GM19035 (cell line): ENCODE results near the gene EFS.
"Not testable (repeated sequence)": the region's sequence is repeated elsewhere in the genome, so short reads cannot be mapped to it uniquely, and the experiment has no call there.

ENCODE experiments used
- ATAC-seq: cut with Tn5 transposase; IDR thresholded peaks from one replicate; pipeline ENCODE4 v1.9.1; 2021; ENCODE audit not compliant: unreplicated experiment

Gene EFS

DNA sequence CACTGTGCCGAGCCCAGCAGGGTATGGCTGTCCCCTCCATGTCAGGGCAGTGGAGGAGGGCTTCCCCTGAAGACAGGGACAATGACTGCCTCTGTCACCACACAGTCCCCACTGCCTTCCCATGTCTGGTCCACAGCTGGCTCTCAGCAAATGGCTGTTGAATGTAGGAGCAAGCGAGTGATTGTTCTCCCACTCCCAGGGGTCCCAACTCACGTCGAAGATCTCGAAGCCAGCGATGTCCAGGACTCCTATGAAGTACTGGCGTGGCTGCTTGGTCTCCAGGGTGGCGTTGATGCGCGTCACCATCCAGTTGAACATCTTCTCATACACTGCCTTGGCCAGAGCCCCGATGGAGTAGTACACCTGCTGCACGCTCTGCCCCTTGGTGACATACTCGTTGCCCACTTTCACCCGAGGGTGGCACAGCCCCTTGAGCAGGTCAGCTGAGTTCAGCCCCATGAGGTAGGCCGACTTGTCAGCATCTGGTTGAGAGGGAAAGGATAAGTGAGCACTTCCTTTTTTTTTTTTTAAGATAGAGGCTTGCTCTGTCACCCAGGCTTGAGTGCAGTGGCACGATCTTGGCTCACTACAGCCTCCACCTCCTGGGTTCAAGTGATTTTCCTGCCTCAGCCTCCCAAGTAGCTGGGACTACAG, 35.7 kb upstream of the EFS start:
- not testable (repeated sequence) for ATAC-seq

DNA sequence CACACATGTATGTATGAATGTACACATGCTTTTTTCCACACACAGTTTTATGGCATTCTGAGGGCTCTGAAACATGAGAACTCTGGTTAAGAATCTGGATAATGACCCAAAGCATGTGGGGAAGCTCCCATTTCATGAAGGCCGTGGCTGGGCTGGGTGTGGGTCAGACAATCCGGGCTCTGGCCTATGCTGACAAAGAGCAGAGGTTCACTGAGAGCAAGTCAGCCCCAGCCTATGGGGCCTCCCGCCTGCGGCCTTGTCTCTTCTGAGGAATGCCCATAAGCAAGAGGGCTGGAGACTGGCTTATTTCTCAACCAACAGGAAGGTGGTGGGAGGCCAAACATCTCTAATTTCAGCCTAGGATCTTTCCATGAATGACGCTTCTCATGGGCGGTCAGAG, 34.6 kb upstream of the EFS start:
- no peak for ATAC-seq

DNA sequence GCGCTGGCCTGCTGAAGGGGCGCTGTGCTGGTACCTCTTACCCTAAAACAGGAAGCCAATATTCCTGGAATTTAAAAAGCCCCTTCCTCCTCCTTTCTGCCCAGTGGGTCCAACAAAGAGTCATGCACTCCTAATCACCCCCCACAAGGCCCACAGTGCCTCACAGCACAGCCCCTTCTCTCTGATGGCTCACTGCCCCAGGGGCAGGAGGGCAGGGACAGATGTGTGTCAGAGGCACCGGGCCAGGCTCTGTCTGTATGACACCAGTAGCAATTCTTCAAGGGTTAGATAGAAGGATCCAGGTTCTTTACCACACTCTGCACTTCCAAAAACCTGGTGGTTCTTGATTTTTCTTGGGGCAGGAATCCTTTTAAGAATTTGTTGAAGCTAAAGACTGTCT, 34.2 kb upstream of the EFS start:
- no peak for ATAC-seq

DNA sequence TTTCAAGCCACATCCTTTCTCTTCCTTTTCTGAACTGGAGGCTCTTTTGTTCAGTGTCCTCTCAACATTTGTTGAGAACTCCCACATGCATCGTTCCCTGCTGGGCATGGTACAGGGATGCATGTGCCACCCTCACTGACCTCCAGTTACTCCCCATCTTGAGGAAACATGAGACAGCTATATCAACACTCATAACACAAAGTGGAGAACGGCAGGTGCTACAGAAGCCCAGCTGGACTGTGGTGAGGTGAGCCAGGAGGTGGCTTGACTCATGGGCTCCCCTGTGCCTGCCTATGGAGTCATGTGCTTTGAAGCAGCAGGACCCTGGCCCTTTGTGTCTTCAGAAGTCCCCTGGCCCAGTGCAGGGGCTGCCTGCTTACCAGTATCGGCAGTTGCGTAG, 33.4 kb upstream of the EFS start:
- ATAC-seq = no peak

DNA sequence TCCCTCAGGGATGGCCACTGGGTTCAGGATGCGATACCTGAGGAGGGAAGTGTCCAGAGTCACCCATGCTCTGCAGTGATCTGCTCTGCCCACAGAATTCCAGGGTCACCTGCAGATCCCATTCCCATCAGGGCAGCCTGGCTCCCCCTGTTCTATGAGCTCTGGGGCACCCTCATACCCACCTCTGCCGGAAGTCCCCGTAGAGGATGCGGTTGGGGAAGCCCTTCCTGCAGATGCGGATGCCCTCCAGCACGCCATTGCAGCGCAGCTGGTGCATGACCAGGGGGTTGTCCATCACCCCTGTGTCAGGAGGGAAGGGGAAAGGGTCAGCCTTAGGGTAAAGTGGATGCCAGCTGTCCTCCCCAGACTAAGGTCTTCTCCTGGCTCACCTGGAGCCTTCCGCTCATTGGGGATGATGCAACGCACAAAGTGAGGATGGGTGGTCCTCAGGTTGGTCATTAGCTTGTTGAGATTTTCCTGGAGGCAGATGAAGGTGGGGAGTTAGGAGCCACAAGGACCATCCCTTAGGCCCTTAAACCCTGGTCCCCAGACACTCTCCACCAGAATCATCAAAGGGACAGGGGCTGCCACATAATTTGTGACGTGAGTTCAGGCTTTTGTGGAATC, 31.9 kb upstream of the EFS start:
- no peak for ATAC-seq

DNA sequence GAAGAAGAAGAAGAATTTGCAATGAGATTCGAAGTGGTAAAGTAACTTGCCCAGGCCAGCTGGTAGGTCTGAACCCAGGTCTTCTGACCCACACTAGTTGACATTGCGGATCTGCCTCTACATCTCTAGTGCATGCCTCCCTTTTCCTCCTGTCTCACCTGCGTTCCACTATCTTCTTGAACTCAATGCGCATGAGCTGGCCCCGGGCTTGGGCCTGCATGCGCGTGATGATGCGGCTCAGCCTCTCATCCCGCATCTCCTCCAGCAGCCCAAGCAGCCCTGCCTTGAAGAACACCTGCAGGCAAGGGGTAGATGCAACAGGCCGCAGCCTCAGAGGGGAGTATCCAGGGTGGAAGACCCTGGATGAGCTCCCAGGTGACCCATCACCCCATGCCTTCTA, 31.2 kb upstream of the EFS start:
- ATAC-seq = no peak

DNA sequence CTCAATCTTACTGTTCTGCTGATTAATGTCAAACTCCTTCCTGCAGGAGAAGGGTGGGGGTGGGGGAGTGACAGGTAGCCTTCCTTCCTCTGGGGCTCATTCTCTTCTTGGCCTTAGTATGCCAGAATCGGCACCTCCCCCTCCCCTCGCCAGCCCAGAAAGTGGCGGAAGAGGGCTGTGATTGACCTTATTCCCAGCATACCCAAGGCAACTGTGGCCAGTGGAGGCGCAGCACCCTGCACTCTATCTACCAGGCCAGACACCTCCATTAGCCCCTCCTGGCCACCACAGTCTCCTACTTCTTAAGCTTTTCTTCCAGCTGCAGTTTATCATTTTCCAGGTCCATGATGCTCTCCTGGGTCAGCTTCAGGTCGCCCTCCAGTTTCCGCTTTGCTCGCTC, 27.6 kb upstream of the EFS start:
- ATAC-seq = no peak

DNA sequence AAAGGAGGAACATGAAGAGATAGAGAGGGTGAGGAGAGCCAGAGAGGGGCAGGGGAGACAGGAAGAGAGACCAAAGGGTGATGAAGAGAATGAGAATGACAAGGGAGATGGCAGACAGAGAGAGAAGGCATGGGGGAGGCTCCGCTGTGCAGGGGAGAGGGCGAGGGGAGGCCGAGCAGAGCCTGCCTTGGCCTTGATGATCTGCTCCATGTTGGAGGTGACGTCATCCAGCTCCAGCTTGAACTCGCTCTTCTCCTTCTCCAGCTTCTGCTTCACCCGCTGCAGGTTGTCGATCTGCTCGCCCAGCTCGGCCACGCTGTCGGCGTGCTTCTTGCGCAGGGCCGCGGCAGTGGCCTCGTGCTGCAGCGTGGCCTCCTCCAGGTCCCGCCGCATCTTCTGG, 24.9 kb upstream of the EFS start:
- ATAC-seq = not testable (repeated sequence)

DNA sequence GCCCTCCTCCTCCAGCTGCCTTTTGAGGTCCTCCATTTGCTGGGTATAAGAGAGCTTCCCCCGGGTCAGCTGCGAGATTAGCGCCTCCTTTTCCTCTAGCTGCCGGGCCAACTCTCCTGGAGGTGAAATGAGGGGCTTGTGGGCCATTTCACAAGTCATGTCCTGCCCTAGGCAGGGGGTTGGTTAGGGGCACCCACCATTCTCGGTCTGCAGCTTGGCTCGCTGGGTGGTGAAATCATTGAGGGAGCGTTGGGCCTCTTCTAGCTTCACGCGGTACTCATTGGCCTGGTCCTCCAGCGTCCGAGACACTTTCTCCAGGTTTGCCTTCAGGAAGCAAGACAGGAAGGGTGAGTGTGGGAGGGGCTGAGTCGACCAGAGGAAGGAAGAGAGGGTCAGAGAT, 24.4 kb upstream of the EFS start:
- no peak for ATAC-seq

DNA sequence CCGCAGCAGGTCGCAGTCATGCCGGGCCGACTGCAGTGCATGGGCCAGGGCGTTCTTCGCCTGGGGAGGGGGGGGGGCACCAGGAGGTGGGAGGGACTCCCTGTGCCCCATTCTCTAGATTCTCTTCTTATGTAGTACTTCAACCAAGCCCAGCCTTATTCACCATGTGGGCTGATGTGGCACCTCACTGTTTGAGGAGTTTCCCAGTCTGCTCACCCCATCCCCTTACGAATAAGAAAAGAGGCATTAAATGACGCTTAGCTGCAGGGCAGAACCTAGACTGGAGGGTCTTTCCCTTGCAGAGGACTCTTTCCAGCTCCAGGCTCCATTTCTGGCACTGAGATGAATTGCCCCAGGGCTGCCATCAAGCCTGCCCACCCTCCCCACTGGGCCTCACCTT, 24.0 kb upstream of the EFS start:
- no peak for ATAC-seq

DNA sequence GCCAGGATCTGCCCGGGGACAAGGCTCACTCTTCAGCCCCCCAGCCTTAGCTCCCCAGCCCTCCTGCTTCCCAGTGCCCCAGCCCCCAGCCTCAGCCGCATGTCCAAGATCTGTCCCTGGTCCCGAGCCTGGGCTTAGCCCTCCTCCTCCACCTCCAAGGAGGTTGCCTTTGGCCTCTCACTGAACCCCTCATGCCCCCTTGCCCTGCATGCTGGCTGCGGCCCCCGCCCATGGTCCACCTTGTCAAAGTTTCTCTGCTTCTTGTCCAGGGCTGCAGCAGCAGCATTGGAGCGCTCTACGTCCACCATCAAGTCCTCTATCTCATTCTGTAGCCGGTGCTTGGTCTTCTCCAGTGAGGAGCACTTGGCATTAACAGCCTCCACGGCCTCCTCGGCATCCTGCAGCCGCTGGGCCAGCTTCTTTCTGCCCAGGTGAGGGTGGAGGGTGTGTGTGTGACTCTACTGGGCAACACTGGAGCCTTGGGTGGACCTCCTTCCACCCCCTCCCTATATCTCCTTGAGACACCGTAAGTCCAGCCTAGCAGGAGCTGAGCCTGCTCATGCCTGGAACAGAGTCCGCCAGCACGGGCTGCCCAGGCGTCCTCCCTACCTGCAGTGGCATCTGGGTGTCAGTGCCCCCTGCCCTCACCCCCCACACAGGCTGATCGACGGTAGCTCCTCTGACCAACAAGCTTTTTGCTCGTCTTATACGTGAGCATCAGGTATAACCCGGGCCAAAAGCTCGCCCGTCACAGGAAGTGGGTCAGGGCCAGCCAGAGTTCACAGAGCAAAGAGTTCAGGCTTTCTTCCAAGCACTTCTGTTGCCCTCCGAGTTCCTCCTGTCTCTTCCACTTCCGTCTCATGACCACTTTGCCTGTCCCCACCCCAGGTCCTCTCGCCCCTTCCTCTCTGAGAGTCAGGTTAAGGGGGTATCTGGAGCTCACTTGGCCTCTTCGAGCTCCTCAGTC, 23.2 kb upstream of the EFS start:
- ATAC-seq = no peak

DNA sequence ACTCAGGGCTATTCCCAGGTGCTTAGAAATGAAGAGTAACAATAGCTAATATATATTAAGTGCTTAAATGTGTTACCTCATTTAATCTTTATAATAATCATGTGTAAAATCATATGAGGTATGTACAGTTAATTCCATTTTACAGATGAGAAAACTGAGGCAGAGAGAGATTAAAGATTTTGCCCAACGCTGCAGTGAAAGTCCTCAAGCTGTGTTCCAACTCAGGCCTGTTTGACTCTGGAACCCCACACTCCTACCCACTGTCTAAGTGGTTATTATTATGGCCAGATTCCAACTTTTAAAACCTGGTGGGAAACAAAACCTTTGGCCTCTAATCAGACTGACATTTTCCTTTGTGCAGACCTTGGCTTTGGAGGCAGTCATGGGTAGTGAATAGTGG, 22.0 kb upstream of the EFS start:
- ATAC-seq = no peak

DNA sequence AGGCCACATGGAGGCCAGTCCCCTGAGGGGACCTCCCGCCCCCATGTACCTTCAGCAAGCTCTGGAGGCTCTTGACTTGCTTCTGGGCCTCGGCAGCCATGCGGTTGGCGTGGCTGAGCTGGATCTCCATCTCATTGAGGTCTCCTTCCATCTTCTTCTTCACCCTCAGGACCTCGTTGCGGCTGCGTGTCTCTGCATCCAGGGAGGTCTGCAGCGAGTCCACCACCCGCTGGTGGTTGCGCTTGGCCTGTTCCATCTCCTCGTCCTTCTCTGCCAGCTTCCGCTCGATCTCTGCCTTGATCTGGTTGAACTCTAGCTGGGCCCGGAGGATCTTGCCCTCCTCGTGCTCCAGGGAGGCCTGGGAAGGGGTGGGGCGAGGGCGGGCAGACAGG, 21.3 kb upstream of the EFS start:
- not testable (repeated sequence) for ATAC-seq

DNA sequence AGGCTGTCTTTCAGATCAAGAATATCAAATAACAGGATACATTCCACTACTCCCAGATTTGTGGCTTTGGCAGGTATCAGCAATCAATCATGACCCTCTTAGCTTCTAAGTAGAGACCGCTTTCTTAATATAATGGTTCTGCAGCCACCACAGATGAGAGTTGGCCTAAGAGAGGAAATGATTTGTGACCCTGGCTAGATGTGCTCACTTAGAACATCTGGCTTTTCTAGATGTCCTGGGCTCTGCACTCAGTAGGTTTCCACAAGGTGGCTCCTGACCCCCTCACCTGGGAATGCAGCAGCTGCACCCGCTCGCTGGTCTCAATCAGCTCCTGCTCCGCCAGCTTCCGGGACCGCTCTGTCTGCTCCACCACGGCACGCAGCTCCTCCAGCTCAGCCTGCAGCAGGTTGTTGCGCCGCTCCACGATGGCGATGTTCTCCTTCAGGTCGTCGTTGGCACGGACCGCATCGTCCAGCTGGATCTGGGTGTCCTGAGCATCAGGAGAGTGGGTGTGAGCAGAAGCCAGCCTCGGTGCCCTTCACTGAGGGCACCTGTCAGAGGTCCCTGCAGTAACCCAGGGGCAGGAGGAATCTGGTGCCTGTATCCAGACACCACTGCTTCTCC, 20.8 kb upstream of the EFS start:
- ATAC-seq = no peak

DNA sequence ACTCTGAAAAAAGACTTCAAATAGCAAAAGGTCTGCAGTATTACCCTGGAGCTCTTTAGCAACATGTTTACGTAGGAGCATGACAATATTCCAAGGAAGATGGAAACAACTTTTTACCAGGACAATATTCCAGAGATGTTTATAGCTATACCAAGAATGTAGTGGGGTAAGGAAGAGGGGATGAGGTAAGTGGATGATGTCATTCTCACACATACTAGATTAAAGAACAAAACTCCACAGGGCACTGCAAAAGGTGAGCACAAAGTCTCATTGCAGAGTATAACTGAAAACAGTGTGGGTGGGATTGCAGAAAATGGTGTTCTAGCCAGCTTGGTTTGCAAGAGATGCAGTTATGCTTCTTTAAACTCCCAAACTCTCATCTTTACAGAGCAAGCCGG, 20.3 kb upstream of the EFS start:
- no peak for ATAC-seq

DNA sequence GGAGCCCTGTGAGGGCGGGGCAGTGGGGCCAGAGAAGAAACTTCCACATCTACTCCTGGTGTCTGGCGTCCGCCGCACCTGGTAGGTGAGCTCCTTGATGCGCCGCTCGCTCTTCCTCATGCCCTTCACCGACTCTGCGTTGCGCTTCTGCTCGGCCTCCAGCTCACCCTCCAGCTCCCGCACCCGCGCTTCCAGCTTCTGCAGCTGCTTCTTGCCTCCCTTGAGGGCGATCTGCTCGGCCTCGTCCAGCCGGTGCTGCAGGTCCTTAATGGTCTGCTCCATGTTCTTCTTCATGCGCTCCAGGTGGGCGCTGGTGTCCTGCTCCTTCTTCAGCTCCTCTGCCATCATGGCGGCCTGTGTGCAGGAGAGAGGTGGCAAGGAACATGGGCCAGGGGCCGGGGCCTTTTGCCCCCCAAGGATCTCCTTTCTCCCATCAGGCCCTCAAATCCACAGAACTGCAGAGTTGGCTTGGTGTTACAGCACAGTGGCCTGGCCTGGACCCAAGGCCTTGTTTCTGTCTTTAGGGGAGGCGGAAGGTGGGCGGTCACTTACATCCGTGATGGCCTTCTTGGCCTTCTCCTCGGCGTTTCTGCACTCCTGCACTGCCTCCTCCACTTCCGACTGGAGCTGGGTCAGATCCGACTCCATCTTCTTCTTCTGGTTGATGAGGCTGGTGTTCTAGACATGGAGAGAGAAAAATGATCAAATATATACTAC, 19.6 kb upstream of the EFS start:
- ATAC-seq = no peak

DNA sequence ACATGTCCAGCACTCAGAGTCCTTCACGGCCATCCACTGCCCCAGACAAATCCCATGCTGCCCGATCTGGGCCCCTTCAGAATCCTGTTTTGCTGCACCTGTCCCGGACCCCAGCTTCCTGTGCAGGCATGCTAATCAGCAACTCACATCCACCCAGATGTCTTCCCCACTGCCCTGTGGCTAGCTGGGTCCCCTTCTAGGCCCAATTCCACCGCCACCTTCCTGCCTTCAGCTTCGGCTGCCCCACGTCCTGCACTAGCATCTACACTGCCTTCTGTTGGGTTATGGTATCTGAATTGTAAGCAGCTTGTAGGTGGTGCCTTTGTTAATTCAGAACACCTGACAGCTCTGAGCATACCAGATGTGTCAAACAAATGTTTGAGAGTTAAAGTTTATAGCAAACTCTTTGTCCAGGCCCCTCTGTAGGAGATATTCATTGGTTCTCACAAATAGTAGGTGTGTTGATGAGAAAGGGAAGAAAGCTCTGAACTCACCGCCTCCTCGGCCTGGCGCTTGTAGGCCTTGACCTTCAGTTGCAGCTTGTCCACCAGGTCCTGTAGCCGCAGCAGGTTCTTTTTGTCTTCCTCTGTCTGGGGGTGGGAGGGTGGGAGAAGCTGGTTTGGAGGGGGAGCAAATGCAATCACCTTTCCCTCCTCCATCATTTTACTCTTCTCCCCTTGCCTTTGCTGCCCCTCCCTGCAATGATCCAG, 17.9 kb upstream of the EFS start:
- ATAC-seq = no peak

DNA sequence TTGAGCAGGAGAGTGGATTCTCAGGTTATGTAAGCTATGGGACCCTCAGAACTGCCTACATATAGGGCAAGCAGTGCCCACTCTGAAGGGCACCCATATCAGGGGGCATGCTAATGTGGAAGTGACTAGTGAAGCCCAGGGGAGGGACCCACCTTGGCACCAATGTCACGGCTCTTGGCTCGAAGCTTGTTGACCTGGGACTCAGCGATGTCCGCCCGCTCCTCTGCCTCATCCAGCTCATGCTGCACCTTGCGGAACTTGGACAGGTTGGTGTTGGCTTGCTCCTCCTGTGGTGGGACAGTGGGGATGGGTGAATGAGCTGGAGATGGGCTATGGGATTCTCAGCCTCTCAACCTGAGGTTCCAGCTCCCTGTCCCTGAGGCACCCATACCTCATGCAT, 17.3 kb upstream of the EFS start:
- ATAC-seq = no peak

DNA sequence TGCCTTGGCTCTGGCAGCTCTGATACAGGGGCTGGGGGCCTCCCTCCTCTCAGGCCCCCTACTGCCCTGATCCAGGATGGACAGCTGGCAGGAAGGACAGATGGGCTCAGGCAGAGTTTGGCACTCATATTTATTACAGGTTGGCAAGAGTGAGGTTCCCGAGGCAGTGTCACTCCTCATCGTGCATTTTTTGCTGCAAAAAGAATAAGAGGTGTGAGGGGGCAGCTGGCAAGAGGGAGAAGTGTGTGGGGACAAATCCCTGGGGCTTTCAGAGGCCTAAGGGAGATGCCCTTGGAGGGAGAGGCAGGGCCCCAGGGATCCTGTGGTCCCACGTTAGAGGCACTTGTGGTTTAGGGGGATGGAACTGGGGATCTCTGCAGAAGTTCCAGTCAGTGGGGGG, 16.9 kb upstream of the EFS start:
- no peak for ATAC-seq

DNA sequence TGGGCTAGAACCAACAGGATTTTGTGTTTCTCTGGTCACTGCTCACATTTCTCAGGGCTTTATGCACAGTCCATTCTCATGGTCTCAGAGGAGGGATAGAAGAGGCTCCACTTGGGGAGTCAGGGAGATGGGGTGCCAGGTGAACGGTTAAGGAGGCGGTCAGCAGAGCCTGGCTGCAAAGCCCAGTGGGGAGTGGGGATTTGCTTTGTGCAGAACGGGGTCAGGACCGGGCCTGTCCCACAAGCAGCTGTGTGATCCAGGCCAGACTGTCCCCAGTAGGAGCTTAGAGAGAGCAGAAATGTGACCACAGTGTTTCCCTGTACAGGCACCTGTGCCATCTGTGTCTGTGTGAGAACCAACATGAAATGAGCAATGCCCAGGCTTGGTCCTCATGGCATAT, 16.0 kb upstream of the EFS start:
- ATAC-seq = no peak
